GM10248 (cell line): ENCODE measurements around the gene SPRY2.
"Not testable (repeated sequence)": the region's sequence is repeated elsewhere in the genome, so short reads cannot be mapped to it uniquely, and the experiment has no call there.

Experiments
- CTCF ChIA-PET: fragments of 300-600 bp; sonication (Branson Sonifier 250); formaldehyde crosslinking; extraction: SDS; loops from one replicate; lab custom pipeline; 2021; ENCODE audit warnings: antibody characterized with exemption; lab: Yijun Ruan, JAX
- POLR2A ChIA-PET: fragments of 350-650 bp; sonication (Branson Sonifier 250); formaldehyde crosslinking; extraction: SDS; loops from one replicate; lab custom pipeline; 2020; ENCODE audit warnings: antibody characterized with exemption; lab: Yijun Ruan, JAX
- DNase-seq: peaks from one replicate; pipeline ENCODE4 v3.0.0; 2012; ENCODE audit errors: extremely low spot score
- CTCF ChIP-seq: IDR thresholded peaks from 2 replicates; pipeline ENCODE4 v1.5.1; 2012; ENCODE audit warnings: mild to moderate bottlenecking, low read depth; ENCODE audit errors: extremely low read depth, missing control alignments, control extremely low read depth

SPRY2 gene

GRCh38 chr13:80359778-80360452 is 19.0 kb upstream of the SPRY2 start:
- CTCF ChIA-PET, result interaction anchor here (0.9 to 4.9 kb wide), 4 partner anchors 10 to 681 kb away, joined by 3 to 39 read pairs (median 6); no protein-coding TSS in a partner anchor
- POLR2A ChIA-PET, result no interaction called here
- no peak for TF ChIP-seq CTCF
- DNase-seq, result no peak

GRCh38 chr13:80359414-80359777 is 18.5 kb upstream of the SPRY2 start:
- ChIA-PET CTCF (interaction anchor here (0.9 to 4.9 kb wide), 3 partner anchors 10 to 681 kb away, joined by 4 to 39 read pairs (median 8); no protein-coding TSS in a partner anchor), POLR2A (no interaction called here)
- no peak for DNase-seq
- TF ChIP-seq CTCF, result no peak

- POLR2A ChIA-PET, result interaction anchor here (0.6 kb wide), 1 partner anchor 47 kb away, joined by 3 read pairs; no protein-coding TSS in a partner anchor
- CTCF ChIA-PET, result interaction anchor here (1.0 to 2.9 kb wide), 3 partner anchors 12 to 16 kb away, joined by 3 to 14 read pairs (median 11); no protein-coding TSS in a partner anchor
- not testable (repeated sequence) for DNase-seq
Measured at GRCh38 chr13:80355496-80356094, 14.7 kb upstream of the SPRY2 start.

- POLR2A ChIA-PET, result no interaction called here
- no peak for DNase-seq
- CTCF ChIA-PET, result interaction anchor here (1.5 to 1.8 kb wide), 3 partner anchors 11 to 16 kb away, joined by 4 to 8 read pairs (median 5); no protein-coding TSS in a partner anchor
- TF ChIP-seq CTCF, result no peak
Measured at GRCh38 chr13:80348750-80349149, 7.8 kb upstream of the SPRY2 start.

GRCh38 chr13:80348314-80348713 is 7.4 kb upstream of the SPRY2 start:
- POLR2A ChIA-PET, result no interaction called here
- CTCF ChIA-PET, result interaction anchor here (1.5 to 1.7 kb wide), 2 partner anchors 14 to 16 kb away, joined by 4 to 5 read pairs; no protein-coding TSS in a partner anchor
- no peak for TF ChIP-seq CTCF
- no peak for DNase-seq

GRCh38 chr13:80345771-80346510 is 5.0 kb upstream of the SPRY2 start:
- CTCF ChIA-PET, result interaction anchor here (1.0 to 4.8 kb wide), 4 partner anchors 15 to 667 kb away, joined by 3 to 39 read pairs (median 3); no protein-coding TSS in a partner anchor
- no peak for TF ChIP-seq CTCF
- DNase-seq, result no peak
- POLR2A ChIA-PET, result no interaction called here

- CTCF ChIA-PET, result interaction anchor here (0.7 to 4.8 kb wide), 11 partner anchors 10 to 700 kb away, joined by 3 to 39 read pairs (median 4); no protein-coding TSS in a partner anchor
- POLR2A ChIA-PET, DNase-seq: not testable (repeated sequence)
Measured at GRCh38 chr13:80344032-80344431, 3.1 kb upstream of the SPRY2 start.
